Mucosa of rectum (tissue), 2 donors: ENCODE measurements around the gene CRYL1.

ENCODE experiments used
- H3K27ac ChIP-seq, 2 donors: one replicate each; pipeline ENCODE4 v1.7.0; 2013; ENCODE audit warnings: inconsistent platforms in 2 of 2, low read depth in 2 of 2, low read length in 2 of 2
- H3K27me3 ChIP-seq, 2 donors: one replicate each; pipeline ENCODE4 v1.7.0; 2013; ENCODE audit warnings: low read length in 2 of 2; ENCODE audit not compliant: control insufficient read depth in 2 of 2, insufficient read depth in 2 of 2
- H3K36me3 ChIP-seq, 2 donors: one replicate each; pipeline ENCODE4 v1.7.0; 2013; ENCODE audit warnings: low read length in 2 of 2; ENCODE audit not compliant: control insufficient read depth in 2 of 2, insufficient read depth in 2 of 2
- H3K4me1 ChIP-seq, 2 donors: one replicate each; pipeline ENCODE4 v1.7.0; 2013; ENCODE audit warnings: low read length in 2 of 2, mild to moderate bottlenecking in 1 of 2; ENCODE audit not compliant: control insufficient read depth in 2 of 2, insufficient read depth in 2 of 2
- H3K4me3 ChIP-seq, 2 donors: one replicate each; pipeline ENCODE4 v1.7.0; 2013; ENCODE audit warnings: low read length in 2 of 2
- H3K9ac ChIP-seq, 2 donors: one replicate each; pipeline ENCODE4 v1.7.0; 2013; ENCODE audit warnings: low read length in 2 of 2, low read depth in 1 of 2, mild to moderate bottlenecking in 1 of 2
- H3K9me3 ChIP-seq, 2 donors: one replicate each; pipeline ENCODE4 v1.7.0; 2013; ENCODE audit warnings: low read length in 2 of 2; ENCODE audit not compliant: control insufficient read depth in 2 of 2
- donor health status: healthy.
- donor health status: Normal muscosa, but diverticular disease.

Gene CRYL1

DNA sequence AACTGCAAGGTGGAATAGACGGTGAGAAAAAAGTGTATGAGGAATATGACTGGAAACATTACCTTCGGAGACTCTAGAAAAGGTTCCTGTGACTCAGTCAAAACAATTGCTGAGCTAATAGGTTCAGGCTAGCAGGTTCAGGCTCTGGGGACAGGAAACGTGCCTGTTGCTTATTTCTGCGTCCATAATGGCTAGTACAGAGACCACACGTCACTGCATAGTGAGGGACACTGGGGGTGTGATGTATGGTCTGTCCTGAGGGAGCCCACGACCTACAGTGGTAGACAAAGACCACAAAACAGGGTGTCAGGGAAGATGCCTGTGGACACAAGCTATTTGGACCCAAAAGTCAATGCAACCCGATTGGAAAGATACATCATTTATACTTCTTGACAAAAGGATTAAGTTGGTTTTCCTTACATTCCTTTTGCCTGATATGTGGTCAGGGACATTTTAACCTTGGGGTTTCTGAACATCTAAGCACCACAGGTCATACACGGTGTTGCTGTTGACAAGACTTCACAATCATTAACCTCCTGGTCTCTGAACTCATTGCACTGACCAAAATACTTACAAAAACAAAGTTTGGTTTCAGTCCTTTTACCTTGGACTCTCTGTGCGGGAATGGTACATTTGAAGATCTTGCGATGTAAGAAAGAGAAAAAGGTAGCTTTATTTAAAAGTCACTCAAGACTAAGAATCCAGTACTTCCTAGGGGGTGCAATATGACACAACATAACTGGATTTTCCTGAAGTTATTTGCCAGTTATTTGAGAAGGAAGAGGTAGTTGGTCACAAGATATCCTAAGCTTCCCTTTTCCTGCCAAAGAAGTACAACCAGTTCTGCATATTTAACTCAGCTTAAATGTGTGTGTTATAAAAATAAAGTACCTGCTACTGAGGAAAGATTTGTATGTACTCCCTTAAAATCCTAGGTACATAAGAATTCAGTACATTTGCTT is 20.0 kb downstream of the CRYL1 start:
- peaks cover 0 to 6% of the 10 kb centered on the region in 2 donors for H3K4me1 ChIP-seq
- H3K27me3 ChIP-seq, result no peaks in the 10 kb centered on the region
- H3K4me3 ChIP-seq, result no peak overlapping the region
- H3K36me3 ChIP-seq, result peaks cover 7 to 16% of the 10 kb centered on the region in 2 donors
- H3K9ac ChIP-seq, result no peak overlapping the region
- no peak overlapping the region for H3K27ac ChIP-seq
- no peaks in the 10 kb centered on the region for H3K9me3 ChIP-seq

- peaks cover 7 to 15% of the 10 kb centered on the region in 2 donors for H3K36me3 ChIP-seq
Observed at GRCh38 chr13:20503088-20504083, 22.3 kb downstream of the CRYL1 start.

GRCh38 chr13:20501592-20501991 is 24.1 kb downstream of the CRYL1 start:
- peaks cover 3 to 15% of the 10 kb centered on the region in 2 donors for H3K36me3 ChIP-seq
- H3K9ac ChIP-seq, result no peak overlapping the region
- peaks cover 0 to 6% of the 10 kb centered on the region in 2 donors for H3K4me1 ChIP-seq
- H3K27me3 ChIP-seq, result no peaks in the 10 kb centered on the region
- no peaks in the 10 kb centered on the region for H3K9me3 ChIP-seq
- H3K4me3 ChIP-seq, result no peak overlapping the region
- no peak overlapping the region for H3K27ac ChIP-seq

More at GRCh38 chr13:20503088-20504083, 22.3 kb downstream of the CRYL1 start:
- Histone ChIP-seq H3K4me3 (no peak overlapping the region), H3K4me1 (peaks cover 0 to 6% of the 10 kb centered on the region in 2 donors), H3K9ac (no peak overlapping the region), H3K27ac (no peak overlapping the region), H3K27me3 (no peaks in the 10 kb centered on the region), H3K9me3 (no peaks in the 10 kb centered on the region)

- H3K27me3 ChIP-seq, result no peaks in the 10 kb centered on the region
- no peaks in the 10 kb centered on the region for H3K9me3 ChIP-seq
- H3K4me3 ChIP-seq, result no peak overlapping the region
- H3K27ac ChIP-seq, result no peak overlapping the region
- peaks cover 0 to 6% of the 10 kb centered on the region in 2 donors for H3K4me1 ChIP-seq
- H3K36me3 ChIP-seq, result peaks cover 3 to 15% of the 10 kb centered on the region in 2 donors
- H3K9ac ChIP-seq, result no peak overlapping the region
Observed at GRCh38 chr13:20501120-20501519, 24.5 kb downstream of the CRYL1 start.

DNA sequence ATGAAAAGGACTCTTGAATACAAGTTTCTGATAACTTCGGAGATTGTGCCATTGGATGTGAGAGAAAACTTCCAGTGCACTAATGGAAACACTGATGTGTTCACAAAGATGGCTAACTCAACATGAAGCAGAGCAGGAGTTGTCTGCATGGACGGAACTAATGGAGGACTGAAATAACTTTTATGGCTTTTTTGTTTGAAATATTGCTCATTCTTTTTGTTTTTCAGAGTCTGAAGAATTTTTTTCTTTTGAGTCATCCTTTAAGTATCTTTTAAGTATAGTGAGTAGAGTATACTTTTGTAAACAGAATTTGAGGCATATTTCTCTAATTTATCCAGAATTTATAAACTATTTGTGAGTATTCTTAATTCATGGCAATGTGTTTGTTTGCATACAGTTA is 25.7 kb downstream of the CRYL1 start:
- no peak overlapping the region for H3K4me3 ChIP-seq
- peaks cover 4 to 14% of the 10 kb centered on the region in 2 donors for H3K4me1 ChIP-seq
- peaks cover 0 to 12% of the 10 kb centered on the region in 2 donors for H3K36me3 ChIP-seq
- no peak overlapping the region for H3K9ac ChIP-seq
- H3K27ac ChIP-seq, result no peak overlapping the region
- no peaks in the 10 kb centered on the region for H3K9me3 ChIP-seq
- no peaks in the 10 kb centered on the region for H3K27me3 ChIP-seq

- peaks cover 0 to 10% of the 10 kb centered on the region in 2 donors for H3K36me3 ChIP-seq
- no peak overlapping the region for H3K4me3 ChIP-seq
- no peaks in the 10 kb centered on the region for H3K9me3 ChIP-seq
- no peak overlapping the region for H3K9ac ChIP-seq
- peaks cover 4 to 14% of the 10 kb centered on the region in 2 donors for H3K4me1 ChIP-seq
- H3K27me3 ChIP-seq, result no peaks in the 10 kb centered on the region
- no peak overlapping the region for H3K27ac ChIP-seq
Observed at GRCh38 chr13:20498659-20499058, 27.0 kb downstream of the CRYL1 start.

DNA sequence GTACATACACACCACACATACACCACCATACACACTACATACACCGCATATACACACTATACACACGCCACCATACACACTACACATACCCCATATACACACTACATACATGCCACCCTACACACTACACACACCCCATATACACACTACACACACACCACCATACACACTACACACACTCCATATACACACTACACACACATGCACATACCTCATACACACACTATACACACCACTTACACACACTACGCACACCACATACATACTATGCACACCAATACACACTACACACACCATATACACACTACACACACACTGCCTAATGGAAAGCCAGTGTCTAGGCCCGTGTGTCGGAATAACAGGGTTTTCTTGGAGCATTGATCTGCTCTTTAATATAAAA is 27.5 kb downstream of the CRYL1 start:
- Histone ChIP-seq H3K4me3 (no peak overlapping the region), H3K36me3 (peaks cover 0 to 5% of the 10 kb centered on the region in 2 donors), H3K27me3 (no peaks in the 10 kb centered on the region), H3K27ac (no peak overlapping the region), H3K9ac (no peak overlapping the region), H3K4me1 (peaks cover 4 to 14% of the 10 kb centered on the region in 2 donors), H3K9me3 (no peaks in the 10 kb centered on the region)

DNA sequence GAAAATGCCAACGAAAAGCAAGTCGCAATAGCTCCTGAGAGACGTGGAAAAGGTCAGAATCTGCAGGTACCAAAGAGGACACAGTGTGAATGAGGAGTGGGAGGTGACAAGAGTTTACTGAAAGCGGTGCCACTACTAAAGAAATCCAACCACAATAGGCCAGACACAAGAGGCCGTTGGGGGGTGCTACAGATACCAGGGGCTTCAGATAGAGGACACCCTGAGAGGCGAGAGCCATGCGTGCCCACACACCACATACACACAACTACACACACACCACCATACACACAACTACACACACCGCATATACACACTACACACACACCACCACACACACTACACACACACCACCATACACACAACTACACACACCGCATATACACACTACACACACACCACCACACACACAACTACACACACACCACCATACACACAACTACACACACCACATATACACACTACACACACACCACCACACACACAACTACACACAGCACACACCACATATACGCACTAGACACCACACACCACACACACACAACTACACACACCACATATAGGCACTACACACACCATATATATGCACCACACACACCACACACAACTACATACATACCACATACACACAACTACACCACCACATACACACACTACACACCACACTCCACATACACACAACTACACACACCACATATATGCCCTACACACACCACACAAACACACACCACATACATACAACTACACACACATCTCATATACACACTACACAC is 28.5 kb downstream of the CRYL1 start:
- H3K9ac ChIP-seq, result no peak overlapping the region
- H3K27ac ChIP-seq, result no peak overlapping the region
- no peaks in the 10 kb centered on the region for H3K27me3 ChIP-seq
- H3K4me1 ChIP-seq, result peaks cover 4 to 14% of the 10 kb centered on the region in 2 donors
- peaks cover 0 to 5% of the 10 kb centered on the region in 2 donors for H3K36me3 ChIP-seq
- no peak overlapping the region for H3K4me3 ChIP-seq
- no peaks in the 10 kb centered on the region for H3K9me3 ChIP-seq
